Measurements from ENCODE around the gene FMNL2.

The FMNL2 gene

DNA sequence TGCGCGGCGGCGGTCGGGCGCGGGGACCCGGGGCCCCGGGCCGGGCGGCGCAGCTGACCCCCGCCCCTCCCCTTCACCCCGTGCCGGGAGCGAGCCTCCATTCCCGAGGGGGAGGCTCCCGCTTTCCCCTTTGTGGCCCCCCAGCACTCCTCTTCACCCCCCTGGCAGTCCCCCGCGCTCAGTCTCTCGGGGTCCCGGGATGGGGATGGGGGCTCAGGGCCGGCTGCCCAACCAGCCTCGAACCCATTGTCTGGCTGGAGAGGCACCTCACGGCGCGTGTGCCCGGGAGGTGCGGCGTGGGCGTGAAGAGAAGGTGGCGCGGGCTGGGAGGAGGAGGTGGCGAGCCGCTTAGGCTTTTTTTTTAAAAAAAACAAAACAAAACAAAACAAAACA is 748 bp downstream of the FMNL2 start:
- no peaks in the 10 kb centered on the region for H3K36me3 ChIP-seq (ENCODE audit: insufficient read depth, low read length)
- no peaks in the 10 kb centered on the region for H3F3A ChIP-seq (ENCODE audit: insufficient read depth, low read length)
- no peaks in the 10 kb centered on the region for H3K79me2 ChIP-seq (ENCODE audit: insufficient read depth, low read length)
- H3K9me2 ChIP-seq (ENCODE audit: low read depth, low read length), result no peaks in the 10 kb centered on the region
- no peaks in the 10 kb centered on the region for H3K9me3 ChIP-seq (ENCODE audit: low read length)
- no peak for TF ChIP-seq EZH2 (IDR thresholded peaks at IDR 0.05; ENCODE audit: borderline replicate concordance, low read length)
- TF ChIP-seq, protein P1, sequence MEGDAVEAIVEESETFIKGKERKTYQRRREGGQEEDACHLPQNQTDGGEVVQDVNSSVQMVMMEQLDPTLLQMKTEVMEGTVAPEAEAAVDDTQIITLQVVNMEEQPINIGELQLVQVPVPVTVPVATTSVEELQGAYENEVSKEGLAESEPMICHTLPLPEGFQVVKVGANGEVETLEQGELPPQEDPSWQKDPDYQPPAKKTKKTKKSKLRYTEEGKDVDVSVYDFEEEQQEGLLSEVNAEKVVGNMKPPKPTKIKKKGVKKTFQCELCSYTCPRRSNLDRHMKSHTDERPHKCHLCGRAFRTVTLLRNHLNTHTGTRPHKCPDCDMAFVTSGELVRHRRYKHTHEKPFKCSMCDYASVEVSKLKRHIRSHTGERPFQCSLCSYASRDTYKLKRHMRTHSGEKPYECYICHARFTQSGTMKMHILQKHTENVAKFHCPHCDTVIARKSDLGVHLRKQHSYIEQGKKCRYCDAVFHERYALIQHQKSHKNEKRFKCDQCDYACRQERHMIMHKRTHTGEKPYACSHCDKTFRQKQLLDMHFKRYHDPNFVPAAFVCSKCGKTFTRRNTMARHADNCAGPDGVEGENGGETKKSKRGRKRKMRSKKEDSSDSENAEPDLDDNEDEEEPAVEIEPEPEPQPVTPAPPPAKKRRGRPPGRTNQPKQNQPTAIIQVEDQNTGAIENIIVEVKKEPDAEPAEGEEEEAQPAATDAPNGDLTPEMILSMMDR (IDR thresholded peaks at IDR 0.05; ENCODE audit: low read length), result no peak
- no peaks in the 10 kb centered on the region for H4K20me1 ChIP-seq (ENCODE audit: insufficient read depth, low read length)
- no peaks in the 10 kb centered on the region for H3K27me3 ChIP-seq (ENCODE audit: insufficient read depth, low read length)
- peak overlapping the region; percentile 67 for H3K4me3 ChIP-seq (ENCODE audit: low read depth, low read length, poor library complexity, severe bottlenecking)
- no peak overlapping the region for H2AFZ ChIP-seq (ENCODE audit: low read length)
- H3K9ac ChIP-seq (ENCODE audit: low read length), result peak overlapping the region; percentile 50; the same call in 1 of the 2 replicates
- H3K4me2 ChIP-seq (ENCODE audit: low read length), result peak overlapping the region; percentile 73
- no peak overlapping the region for H3K27ac ChIP-seq (ENCODE audit: low read depth, low read length, poor library complexity, severe bottlenecking)
- H3K4me1 ChIP-seq (ENCODE audit: insufficient read depth, low read length, severe bottlenecking), result peaks cover 8% of the 10 kb centered on the region

- Histone ChIP-seq H3K4me3 (ENCODE audit: low read depth, low read length, poor library complexity, severe bottlenecking) (peak overlapping the region; percentile 67), H3K9ac (ENCODE audit: low read length) (no peak overlapping the region), H3K4me2 (ENCODE audit: low read length) (peak overlapping the region; percentile 73), H3K36me3 (ENCODE audit: insufficient read depth, low read length) (no peaks in the 10 kb centered on the region), H3K9me2 (ENCODE audit: low read depth, low read length) (no peaks in the 10 kb centered on the region), H4K20me1 (ENCODE audit: insufficient read depth, low read length) (no peaks in the 10 kb centered on the region), H3K79me2 (ENCODE audit: insufficient read depth, low read length) (no peaks in the 10 kb centered on the region), H3K27ac (ENCODE audit: low read depth, low read length, poor library complexity, severe bottlenecking) (no peak overlapping the region), H3K4me1 (ENCODE audit: insufficient read depth, low read length, severe bottlenecking) (peaks cover 8% of the 10 kb centered on the region), H3K9me3 (ENCODE audit: low read length) (no peaks in the 10 kb centered on the region), H3K27me3 (ENCODE audit: insufficient read depth, low read length) (no peaks in the 10 kb centered on the region), H3F3A (ENCODE audit: insufficient read depth, low read length) (no peaks in the 10 kb centered on the region), H2AFZ (ENCODE audit: low read length) (no peak overlapping the region)
- TF ChIP-seq EZH2 (IDR thresholded peaks at IDR 0.05; ENCODE audit: borderline replicate concordance, low read length), result no peak
- TF ChIP-seq, protein P1 (IDR thresholded peaks at IDR 0.05; ENCODE audit: low read length), result no peak
Measured at GRCh38 chr2:152336119-152336853, 1.3 kb downstream of the FMNL2 start.

GRCh38 chr2:152336854-152337510 is 2.0 kb downstream of the FMNL2 start:
- no peak overlapping the region for H2AFZ ChIP-seq (ENCODE audit: low read length)
- no peak overlapping the region for H3K4me2 ChIP-seq (ENCODE audit: low read length)
- H4K20me1 ChIP-seq (ENCODE audit: insufficient read depth, low read length), result no peaks in the 10 kb centered on the region
- TF ChIP-seq, protein P1 (IDR thresholded peaks at IDR 0.05; ENCODE audit: low read length), result no peak
- no peak for TF ChIP-seq EZH2 (IDR thresholded peaks at IDR 0.05; ENCODE audit: borderline replicate concordance, low read length)
- H3K27me3 ChIP-seq (ENCODE audit: insufficient read depth, low read length), result no peaks in the 10 kb centered on the region
- no peaks in the 10 kb centered on the region for H3K9me3 ChIP-seq (ENCODE audit: low read length)
- H3K27ac ChIP-seq (ENCODE audit: low read depth, low read length, poor library complexity, severe bottlenecking), result no peak overlapping the region
- no peak overlapping the region for H3K9ac ChIP-seq (ENCODE audit: low read length)
- no peak overlapping the region for H3K4me3 ChIP-seq (ENCODE audit: low read depth, low read length, poor library complexity, severe bottlenecking)
- no peaks in the 10 kb centered on the region for H3K79me2 ChIP-seq (ENCODE audit: insufficient read depth, low read length)
- H3K9me2 ChIP-seq (ENCODE audit: low read depth, low read length), result no peaks in the 10 kb centered on the region
- peaks cover 8% of the 10 kb centered on the region for H3K4me1 ChIP-seq (ENCODE audit: insufficient read depth, low read length, severe bottlenecking)
- H3K36me3 ChIP-seq (ENCODE audit: insufficient read depth, low read length), result no peaks in the 10 kb centered on the region
- no peaks in the 10 kb centered on the region for H3F3A ChIP-seq (ENCODE audit: insufficient read depth, low read length)
